HepG2 (cell line): ENCODE data around the gene RBSN.

Experiments
- ARNT ChIP-seq: fragments of 450-650 bp; IDR thresholded peaks from 2 replicates; pipeline ENCODE4 v1.6.1; 2017
- CHD2 ChIP-seq: IDR thresholded peaks from 2 replicates; pipeline ENCODE4 v1.6.1; 2011; ENCODE audit warnings: low read depth, low read length, improper control_type of control experiment
- FOSL2 ChIP-seq: sonication (generic); formaldehyde crosslinking; IDR thresholded peaks from 2 replicates; pipeline ENCODE4 v1.4.0; 2020; ENCODE audit warnings: missing genetic modification reagents
- FOXM1 ChIP-seq: sonication (generic); formaldehyde crosslinking; IDR thresholded peaks from 2 replicates; pipeline ENCODE4 v1.5.0; 2020; ENCODE audit warnings: missing genetic modification reagents
- HDAC6 ChIP-seq: fragments of 200-600 bp; sonication (generic); IDR thresholded peaks from 2 replicates; pipeline ENCODE4 v1.7.0; 2017; ENCODE audit warnings: mild to moderate bottlenecking, antibody characterized with exemption, low read length, low read depth
- KDM1A ChIP-seq: IDR thresholded peaks from 2 replicates; pipeline ENCODE4 v1.6.1; 2016; ENCODE audit warnings: missing compliant biosample characterization
- NR3C1 ChIP-seq: sonication (generic); formaldehyde crosslinking; IDR thresholded peaks from 2 replicates; pipeline ENCODE4 v1.4.0; 2020; ENCODE audit warnings: missing genetic modification reagents
- TCF12 ChIP-seq, 2 experiments: fragments of 450-650 bp in 1 of 2; sonication (generic) in 1 of 2; formaldehyde crosslinking in 1 of 2; IDR thresholded peaks; 2 replicates each; pipeline versions ENCODE4 v1.6.1 to v1.8.0; 2017 to 2022; ENCODE audit warnings: antibody characterized with exemption in 1 of 2, mild to moderate bottlenecking in 1 of 2, missing genetic modification reagents in 1 of 2, moderate library complexity in 1 of 2
- ZNF567 ChIP-seq: sonication (generic); formaldehyde crosslinking; IDR thresholded peaks from 2 replicates; pipeline ENCODE4 v1.8.1; 2023; ENCODE audit warnings: mild to moderate bottlenecking, missing genetic modification reagents, borderline replicate concordance
- TF ChIP-seq, protein P1 (sequence below): sonication (generic); formaldehyde crosslinking; IDR thresholded peaks from 2 replicates; pipeline ENCODE4 v1.5.0; 2020; ENCODE audit warnings: mild to moderate bottlenecking, missing genetic modification reagents, moderate library complexity
- TF ChIP-seq, protein P2 (sequence below), 2 experiments: sonication (generic) in 1 of 2; formaldehyde crosslinking in 1 of 2; IDR thresholded peaks; 2 replicates each; pipeline versions ENCODE4 v1.4.0 to v1.6.1; 2018 to 2020; ENCODE audit warnings: missing genetic modification reagents in 2 of 2, borderline replicate concordance in 1 of 2, low read depth in 1 of 2, mild to moderate bottlenecking in 1 of 2, missing biosample characterization in 1 of 2
- TF ChIP-seq, protein P3 (sequence below): sonication (generic); formaldehyde crosslinking; IDR thresholded peaks from 2 replicates; pipeline ENCODE4 v1.4.0; 2020; ENCODE audit warnings: mild to moderate bottlenecking, missing genetic modification reagents

DNA sequence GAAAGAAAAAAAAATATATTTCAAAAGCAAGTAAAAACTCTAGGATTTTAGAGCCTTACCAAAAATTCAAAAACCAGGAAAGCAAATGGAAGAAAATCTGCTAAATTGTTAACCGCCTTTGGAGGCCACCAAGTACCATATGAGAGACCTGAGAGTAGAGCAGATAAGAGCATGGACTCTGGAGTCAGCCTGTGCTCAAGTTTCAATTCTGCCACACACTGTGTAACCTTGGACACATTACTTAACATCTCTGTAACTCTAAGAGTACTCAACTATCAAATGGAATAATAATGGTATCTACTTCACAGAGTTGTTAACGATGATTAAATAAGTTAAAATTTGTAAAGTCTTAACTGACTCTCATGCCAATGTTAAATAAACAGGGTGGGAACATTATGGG lies 12.7 kb downstream of the RBSN start:
- TF ChIP-seq HDAC6 (no peak), ZNF567 (CRISPR knock-in tag) (no peak), ARNT (no peak), KDM1A (CRISPR knock-in tag) (no peak), FOXM1 (CRISPR knock-in tag) (no peak), NR3C1 (no peak), TCF12 (IDR thresholded peaks at IDR 0.05) (no peak), TCF12 (CRISPR knock-in tag; IDR thresholded peaks at IDR 0.05) (no peak), CHD2 (no peak), FOSL2 (no peak)
- TF ChIP-seq, protein P1, sequence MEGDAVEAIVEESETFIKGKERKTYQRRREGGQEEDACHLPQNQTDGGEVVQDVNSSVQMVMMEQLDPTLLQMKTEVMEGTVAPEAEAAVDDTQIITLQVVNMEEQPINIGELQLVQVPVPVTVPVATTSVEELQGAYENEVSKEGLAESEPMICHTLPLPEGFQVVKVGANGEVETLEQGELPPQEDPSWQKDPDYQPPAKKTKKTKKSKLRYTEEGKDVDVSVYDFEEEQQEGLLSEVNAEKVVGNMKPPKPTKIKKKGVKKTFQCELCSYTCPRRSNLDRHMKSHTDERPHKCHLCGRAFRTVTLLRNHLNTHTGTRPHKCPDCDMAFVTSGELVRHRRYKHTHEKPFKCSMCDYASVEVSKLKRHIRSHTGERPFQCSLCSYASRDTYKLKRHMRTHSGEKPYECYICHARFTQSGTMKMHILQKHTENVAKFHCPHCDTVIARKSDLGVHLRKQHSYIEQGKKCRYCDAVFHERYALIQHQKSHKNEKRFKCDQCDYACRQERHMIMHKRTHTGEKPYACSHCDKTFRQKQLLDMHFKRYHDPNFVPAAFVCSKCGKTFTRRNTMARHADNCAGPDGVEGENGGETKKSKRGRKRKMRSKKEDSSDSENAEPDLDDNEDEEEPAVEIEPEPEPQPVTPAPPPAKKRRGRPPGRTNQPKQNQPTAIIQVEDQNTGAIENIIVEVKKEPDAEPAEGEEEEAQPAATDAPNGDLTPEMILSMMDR (CRISPR knock-in tag) = no peak
- TF ChIP-seq, protein P2, sequence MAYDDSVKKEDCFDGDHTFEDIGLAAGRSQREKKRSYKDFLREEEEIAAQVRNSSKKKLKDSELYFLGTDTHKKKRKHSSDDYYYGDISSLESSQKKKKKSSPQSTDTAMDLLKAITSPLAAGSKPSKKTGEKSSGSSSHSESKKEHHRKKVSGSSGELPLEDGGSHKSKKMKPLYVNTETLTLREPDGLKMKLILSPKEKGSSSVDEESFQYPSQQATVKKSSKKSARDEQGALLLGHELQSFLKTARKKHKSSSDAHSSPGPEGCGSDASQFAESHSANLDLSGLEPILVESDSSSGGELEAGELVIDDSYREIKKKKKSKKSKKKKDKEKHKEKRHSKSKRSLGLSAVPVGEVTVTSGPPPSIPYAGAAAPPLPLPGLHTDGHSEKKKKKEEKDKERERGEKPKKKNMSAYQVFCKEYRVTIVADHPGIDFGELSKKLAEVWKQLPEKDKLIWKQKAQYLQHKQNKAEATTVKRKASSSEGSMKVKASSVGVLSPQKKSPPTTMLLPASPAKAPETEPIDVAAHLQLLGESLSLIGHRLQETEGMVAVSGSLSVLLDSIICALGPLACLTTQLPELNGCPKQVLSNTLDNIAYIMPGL (CRISPR knock-in tag; IDR thresholded peaks at IDR 0.05; ENCODE audit: borderline replicate concordance in 1 of 2, low read depth in 1 of 2) = no peak
- TF ChIP-seq, protein P3, sequence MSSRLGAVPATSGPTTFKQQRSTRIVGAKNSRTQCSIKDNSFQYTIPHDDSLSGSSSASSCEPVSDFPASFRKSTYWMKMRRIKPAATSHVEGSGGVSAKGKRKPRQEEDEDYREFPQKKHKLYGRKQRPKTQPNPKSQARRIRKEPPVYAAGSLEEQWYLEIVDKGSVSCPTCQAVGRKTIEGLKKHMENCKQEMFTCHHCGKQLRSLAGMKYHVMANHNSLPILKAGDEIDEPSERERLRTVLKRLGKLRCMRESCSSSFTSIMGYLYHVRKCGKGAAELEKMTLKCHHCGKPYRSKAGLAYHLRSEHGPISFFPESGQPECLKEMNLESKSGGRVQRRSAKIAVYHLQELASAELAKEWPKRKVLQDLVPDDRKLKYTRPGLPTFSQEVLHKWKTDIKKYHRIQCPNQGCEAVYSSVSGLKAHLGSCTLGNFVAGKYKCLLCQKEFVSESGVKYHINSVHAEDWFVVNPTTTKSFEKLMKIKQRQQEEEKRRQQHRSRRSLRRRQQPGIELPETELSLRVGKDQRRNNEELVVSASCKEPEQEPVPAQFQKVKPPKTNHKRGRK (CRISPR knock-in tag) = no peak
